HK-2 (cell line): ENCODE data around the gene DNASE1L2.
"Not testable (repeated sequence)": the region's sequence is repeated elsewhere in the genome, so short reads cannot be mapped to it uniquely, and the experiment has no call there.

Experiments
- DNase-seq: peaks from one replicate; pipeline ENCODE4 v3.0.0-alpha.2; 2018; ENCODE audit not compliant: unreplicated experiment

DNASE1L2 gene

DNA sequence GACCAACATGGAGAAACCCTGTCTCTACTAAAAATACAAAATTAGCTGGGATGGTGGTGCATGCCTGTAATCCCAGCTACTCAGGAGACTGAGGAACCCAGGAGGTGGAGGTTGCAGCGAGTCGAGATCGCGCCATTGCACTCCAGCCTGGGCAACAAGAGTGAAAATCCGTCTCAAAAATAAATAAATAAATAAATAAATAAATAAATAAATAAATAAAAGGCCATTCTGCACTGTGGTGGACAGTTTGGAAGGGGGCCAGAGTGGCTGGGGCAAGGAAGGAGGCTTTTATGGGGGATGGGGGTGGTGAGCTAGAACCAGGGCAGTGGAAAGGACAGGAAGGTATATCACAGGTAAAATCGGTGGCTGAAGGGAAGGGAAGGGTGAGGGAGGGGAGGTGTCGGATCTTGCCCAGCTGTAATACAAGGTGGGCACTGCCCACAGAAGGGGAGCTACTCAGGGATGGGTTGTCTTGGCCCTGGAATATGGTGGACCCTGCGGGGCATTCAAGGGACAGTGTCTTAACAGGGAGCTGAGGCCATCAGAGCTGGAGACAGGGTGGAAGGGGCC, 33.0 kb upstream of the DNASE1L2 start:
- not testable (repeated sequence) for DNase-seq

DNA sequence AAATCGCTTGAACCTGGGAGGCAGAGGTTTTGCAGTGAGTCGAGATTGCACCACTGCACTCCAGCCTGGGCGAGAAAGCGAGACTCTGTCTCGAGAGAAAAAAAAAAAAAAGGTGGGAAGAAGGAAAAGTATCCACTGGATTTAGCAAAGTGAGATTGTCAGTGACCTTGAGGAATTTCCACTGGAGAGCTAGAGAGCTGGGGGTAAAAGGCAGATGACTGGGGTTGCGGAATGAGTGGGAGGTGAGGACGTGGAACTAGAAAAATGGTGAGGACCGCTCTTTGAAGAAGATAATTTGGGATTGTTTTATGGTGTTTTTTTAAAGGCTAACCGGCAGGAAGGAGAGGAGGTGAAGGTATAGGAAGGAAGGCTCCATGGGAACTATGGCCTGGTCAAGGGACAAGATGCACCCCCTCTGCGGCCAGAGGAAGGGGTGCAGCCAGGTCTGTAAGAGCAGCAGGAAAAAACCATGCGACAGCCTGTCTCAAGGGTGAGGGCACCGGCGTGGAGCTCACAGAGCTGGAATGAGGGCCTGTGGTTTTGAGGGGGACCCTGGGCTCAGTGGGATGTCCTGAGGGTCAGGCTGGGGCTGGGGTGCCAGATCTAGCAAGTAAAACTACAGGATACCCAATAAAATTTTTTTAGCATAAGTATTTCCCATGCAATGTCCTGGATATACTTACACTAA, 31.7 kb upstream of the DNASE1L2 start:
- DNase-seq = no peak

DNA sequence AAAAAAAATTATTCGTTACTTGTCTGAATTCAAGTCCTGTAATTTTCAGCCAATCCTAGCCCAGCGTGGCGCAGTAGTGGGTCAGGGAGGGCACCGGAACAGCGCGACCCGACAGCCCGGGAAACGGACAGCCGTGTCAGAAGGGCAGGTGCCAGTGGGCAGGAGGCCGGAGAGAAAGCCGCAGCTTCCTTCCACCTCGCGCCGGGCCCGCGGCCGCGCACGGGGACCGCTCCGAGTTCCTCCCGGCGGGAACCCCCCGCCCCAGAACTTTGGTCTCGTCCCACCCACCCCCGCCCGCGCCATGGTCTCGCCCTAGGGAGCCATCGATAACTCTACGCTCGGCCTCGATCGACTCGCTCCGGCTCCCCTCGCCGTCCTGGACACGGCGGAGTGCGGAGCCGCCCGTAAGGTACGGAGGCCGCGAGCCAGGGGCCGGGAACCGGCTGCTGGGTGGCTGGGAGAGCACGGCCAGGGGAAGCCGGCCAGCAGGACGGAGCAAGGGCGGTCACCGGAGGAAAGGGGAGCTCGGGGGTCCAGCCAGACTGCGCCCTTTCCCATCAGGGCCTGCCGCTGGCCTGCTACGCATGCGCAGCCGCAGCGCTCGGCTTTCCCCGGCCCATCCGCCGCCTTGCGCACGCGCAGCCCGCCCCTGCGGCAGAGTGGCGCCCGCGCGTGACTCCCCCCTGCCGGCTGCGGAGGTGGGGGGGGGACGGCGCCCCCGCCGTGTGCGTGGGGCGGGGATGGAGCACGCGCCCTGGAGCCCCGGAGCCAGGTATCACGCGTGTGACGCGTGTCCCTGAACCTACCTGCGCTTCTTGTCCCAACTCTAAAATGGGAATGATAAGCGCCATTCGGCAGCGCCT, 30.9 kb upstream of the DNASE1L2 start, which contains the start of gene MLST8:
MLST8 (plus strand) TSS at position 351 of the 863 bp plus-strand sequence. CDS start 632 bp downstream, outside the sequence.
- peak; percentile 81 for DNase-seq

DNA sequence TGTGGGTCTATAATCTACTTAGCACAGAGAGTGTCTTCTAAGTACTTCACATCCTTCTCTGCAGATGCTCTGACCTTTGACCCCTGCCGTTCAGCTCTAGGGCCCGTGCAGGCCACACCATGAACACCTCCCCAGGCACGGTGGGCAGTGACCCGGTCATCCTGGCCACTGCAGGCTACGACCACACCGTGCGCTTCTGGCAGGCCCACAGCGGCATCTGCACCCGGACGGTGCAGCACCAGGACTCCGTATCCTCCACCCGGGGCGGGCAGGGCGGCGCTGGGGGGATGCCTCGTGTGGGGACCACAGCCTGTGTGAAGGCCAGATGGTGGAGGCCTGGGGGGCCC, 30.3 kb upstream of the DNASE1L2 start:
- no peak for DNase-seq

DNA sequence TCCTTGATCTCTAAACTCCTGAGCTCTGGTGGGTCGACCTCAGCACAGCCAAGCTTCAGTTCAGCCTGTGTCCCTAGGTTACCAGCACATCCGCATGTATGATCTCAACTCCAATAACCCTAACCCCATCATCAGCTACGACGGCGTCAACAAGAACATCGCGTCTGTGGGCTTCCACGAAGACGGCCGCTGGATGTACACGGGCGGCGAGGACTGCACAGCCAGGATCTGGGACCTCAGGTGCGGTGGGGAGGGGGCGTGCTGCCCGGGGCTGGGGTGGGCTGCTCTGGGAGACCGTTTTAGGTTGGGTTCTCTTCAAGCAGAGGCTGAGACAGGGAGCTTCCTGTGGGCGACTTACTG, 29.8 kb upstream of the DNASE1L2 start:
- DNase-seq = no peak

DNA sequence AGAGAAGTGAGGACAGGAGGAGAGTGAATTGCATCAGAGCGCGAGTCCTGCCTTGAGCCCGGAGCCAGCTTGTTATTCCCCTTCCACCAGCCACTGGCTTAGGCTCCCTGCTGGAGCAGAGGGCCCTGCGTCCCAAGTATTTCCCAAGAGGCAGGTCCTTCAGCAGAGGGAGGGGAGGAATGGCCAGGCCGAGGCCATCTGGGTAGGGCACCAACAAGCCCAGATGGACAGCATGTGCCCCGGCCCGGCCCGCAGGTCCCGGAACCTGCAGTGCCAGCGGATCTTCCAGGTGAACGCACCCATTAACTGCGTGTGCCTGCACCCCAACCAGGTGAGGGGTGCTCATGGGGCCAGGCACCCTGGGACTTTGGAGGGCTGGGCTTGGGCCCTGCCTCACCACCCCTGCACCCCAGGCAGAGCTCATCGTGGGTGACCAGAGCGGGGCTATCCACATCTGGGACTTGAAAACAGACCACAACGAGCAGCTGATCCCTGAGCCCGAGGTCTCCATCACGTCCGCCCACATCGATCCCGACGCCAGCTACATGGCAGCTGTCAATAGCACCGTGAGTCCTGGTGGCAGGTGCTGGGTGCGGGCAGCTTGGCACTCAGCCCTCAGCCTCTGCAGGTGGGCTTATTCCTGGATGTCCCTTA, 29.3 kb upstream of the DNASE1L2 start:
- DNase-seq = no peak

DNA sequence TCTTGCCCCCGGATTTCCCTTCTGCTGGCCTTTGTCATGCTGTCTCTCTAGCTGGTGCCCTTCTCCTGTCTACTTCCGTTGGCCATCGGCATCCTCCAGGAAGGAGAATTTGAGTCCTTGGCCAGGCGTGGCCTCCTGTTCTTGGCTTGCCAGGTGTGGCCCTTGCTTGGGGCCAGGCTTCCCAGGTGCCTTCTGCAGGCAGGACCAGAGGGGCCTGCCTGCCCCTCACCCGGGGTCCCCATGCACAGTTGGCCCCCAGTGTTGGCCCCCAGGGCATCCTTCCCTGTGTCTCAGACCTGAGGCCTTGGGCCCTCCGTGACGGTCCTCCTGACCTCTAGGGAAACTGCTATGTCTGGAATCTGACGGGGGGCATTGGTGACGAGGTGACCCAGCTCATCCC, 28.4 kb upstream of the DNASE1L2 start:
- DNase-seq = no peak

DNA sequence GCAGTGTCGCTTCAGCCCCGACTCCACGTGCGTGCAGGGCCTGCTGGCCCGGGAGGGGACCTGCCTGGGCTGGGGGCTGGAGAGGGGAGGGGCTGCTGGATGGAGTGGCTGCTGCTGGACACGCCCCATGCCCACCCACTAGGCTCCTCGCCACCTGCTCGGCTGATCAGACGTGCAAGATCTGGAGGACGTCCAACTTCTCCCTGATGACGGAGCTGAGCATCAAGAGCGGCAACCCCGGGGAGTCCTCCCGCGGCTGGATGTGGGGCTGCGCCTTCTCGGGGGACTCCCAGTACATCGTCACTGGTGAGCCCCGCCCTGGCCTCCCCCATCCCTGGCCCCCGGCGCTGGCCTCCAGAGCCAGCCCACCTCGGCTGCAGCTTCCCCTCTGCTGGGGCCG, 27.9 kb upstream of the DNASE1L2 start:
- no peak for DNase-seq

DNA sequence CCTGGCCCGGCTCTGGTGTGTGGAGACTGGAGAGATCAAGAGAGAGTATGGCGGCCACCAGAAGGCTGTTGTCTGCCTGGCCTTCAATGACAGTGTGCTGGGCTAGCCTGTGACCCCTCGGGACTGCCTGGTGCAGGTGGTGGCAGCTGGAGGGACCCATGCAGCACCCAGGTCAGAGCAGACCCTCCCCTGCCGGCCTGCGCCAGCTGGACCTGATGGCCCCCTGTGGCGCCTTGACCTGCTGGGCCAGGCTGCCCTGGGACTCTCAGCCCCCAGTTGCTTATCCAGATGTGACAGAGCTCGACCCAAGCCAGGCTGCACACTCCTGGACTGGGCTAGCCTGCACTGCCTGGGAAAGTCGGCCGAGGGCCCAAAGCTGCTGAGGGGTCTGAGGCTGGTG, 27.5 kb upstream of the DNASE1L2 start:
- DNase-seq = no peak

DNA sequence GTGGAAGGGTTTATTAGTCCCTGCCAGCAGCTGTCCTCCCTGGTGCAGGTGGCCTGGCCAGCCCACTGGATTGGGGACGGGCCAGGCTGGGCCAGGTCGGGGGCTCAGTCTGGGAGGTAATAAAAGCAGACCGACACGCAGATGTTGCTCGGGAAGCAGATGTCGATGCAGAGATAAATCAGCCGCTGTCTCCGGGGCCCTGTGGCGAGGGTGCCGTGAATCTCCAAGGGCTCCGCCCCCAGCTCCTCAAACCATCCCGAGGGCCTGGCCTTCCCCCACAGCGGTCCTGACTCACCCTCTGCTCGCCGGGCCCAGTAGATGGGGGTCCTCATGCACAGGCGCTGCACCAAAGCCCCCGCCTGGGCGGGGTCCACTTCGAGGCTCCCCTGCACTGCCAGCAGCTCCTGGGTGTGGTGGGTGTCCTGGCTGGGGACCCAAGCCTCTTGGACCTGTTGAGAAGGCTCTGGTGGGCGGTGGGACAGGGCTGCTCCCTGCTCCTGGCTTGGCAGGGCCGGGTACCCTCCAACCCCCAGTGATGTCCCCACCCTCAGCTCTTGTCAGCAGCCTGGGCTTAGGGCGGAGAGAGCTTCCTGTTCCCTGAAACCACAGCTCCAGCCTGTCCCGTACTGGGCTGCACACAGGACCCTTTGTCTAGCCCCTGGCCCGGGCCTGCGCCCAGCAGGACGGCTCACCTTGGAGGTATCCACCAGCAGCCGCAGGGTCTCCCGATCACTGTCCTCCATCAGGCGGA, 26.8 kb upstream of the DNASE1L2 start:
- DNase-seq = no peak

DNA sequence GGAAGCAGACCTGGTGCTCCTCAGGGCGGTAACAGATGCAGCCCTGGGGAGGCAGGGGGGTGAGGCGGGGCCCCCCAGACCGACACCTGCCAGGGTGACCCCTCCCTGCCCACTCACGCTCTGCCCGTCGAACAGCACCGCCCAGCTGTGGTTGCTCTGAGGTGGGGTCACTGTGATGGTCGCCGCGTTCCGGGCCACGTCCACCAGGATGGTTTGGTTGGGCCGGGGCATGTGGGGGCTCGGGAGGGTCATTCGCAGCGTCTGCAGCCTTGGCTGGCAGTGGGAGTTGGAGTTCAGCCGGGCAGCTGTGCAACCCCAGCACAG, 26.3 kb upstream of the DNASE1L2 start:
- no peak for DNase-seq

DNA sequence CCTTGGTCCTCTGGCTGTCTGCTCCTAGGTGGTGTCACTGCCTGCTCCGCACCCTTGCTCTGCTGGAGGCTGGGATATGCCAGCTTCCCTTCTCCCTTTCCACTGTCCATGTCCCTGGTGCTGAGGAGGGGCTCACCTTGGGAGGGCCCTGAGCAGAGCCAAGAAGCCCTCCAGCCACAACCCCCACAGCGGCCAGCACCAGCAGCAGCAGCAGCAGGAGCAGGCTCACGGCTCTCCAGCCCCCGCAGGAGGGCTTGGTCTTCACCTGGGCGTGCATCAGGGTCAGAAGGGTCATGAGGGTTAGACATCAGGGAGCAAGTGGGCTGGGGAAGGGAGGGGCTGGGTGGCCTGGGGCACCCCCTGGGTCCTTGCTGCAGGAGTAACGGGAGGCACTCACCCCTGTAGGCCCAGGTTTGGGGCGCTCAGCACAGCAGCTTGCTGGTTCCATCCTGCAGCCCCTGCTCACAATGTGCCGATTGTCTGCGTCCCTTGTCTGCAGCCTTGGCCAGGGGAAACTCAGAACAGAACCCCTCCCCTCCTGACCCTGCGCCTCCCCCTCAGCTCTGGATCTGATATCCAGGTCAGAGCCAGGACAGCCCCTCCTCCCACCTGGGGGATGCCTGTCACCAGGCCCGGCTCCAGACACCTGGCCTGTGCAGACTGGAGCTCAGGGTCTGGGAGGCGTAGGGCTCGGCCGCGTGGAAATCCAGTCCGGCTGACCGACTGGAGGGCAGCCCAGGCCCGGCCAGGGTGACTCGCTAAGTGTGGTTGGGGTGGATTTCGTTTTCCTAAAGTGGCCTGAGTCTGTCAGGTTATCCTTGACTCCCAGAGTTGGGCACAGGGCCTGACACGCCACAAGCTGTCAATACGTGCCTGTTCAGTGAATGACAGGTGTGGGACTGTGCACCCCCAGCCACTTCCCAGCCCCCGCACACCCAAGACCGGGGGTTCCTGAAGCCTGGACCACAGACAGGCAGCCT, 25.6 kb upstream of the DNASE1L2 start, which contains the start of gene BRICD5:
BRICD5 (minus strand) TSS at position 478 of the 980 bp plus-strand sequence; CDS start at position 448, 30 bp downstream.
- no peak for DNase-seq

DNA sequence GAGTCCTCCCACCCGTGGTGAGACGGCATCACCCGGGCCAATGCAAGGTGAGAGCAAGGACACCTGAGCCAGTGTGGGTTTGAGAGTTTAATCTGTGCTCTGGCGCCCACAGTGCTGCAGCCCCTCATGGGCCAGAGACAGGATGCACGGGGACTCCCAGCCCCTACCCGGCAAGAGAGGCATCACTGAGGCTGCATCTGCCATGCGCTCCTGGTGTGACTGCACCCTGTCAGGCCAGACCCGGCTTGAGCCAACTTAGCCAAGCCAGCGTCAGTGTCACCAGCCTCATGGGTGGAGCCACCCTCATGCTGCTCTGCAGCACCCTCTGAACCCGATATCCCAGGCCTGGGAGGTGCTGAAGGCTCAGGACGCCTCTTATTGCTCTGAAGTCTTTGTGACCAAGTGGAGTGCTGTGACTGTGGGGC, 24.3 kb upstream of the DNASE1L2 start:
- no peak for DNase-seq

DNA sequence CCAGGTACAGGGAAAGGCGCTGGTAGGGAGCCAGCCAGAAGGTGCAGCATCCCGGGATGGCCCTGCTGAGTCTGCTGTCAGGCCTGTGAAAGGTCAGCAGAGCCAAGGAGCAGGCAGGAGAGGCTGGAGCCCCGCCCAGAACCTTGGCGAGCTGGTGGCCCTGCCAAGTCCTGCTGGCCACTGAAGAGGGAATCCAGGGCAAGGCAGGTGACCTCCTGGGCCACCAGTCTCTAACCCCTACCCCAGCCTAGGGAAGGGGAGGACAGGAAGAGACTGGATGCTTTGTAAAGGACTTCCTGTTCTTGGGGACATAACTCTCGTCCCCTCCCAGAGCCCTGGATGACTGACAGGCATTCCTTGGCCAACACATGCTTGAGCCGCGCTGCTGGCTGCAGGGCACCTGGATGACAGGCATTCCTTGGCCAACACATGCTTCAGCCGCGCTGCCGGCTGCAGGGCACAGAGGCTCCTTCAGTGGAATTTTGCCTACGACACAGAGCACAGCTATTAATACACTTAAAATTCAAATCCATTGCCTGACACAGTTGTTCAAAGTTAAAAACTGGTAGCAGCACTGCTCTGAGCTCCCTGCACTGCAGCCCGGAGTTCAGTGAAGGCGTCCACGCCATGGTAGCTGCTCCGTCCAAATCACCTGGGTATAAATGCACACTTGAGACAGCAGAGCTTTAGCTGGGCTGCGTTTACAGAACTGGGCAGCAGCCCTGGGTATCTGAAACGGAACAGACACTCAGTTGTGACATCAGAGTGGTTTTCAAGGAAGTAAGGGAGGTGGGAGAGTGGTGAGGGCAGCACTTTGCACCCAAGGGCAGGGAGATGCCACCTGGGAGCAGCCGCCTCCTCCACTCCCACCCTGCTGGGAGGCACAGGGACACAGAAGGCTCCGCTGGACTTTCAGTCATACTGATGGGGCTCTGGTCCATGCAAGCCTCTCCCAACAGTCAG, 23.6 kb upstream of the DNASE1L2 start:
- no peak for DNase-seq

DNA sequence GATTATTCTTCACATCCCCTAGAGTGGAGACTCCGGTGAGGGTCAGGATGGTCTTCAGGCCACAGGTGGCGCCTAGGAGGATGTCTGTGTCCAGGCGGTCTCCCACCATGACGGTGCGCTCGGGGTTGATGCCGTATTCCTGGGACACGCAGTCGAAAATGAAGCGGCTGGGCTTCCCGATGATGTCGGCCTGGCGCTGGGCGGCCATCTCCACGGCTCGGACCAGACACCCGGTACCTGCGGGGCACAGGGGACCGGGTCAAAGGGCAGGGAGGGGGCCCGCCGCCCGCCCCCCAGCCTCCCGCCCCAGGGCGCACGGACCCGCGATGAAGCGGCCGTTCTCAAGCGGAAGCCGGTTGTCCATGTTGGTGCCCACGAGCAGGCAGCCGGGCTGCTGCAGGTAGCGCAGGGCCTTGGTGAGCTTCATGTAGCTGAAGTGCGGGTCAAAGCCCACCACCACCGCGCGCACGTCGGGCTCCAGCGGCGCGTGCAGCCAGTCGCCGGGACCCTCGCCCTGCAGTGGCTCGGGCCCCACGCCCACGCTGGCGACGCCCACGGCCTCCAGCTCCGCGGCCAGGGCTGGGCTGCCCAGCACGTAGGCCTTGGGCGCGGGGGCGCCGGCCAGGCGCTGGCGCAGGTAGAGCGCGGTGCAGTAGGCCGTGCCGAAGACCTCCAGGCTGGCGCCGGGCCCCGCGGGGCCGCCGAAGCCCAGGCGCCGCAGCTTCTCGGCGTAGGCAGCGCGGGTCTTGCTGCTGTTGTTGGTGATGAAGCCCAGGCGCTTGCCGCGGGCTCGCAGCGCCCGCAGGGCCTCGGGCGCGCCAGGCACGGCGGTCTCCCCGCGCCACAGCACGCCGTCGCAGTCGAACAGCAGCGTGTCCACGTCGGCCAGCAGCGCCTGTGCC, 22.2 kb upstream of the DNASE1L2 start:
- no peak for DNase-seq

DNA sequence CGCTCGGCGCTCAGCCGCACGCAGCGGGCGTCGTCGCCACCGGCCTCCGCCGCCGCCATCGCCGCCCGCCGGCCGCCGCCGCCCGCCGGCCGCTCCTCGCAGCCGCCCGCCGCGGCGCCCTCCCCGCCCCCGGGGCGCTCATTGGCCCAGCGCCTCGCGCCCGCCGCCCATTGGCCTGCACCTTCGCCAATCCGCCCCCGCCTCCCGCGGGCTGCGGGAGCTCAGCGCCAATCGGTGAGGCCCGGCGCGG, 21.6 kb upstream of the DNASE1L2 start, which contains the start of gene PGP:
PGP (minus strand) TSS at position 122 of the 250 bp plus-strand sequence; CDS start at position 59, 63 bp downstream.
- DNase-seq = no peak

DNA sequence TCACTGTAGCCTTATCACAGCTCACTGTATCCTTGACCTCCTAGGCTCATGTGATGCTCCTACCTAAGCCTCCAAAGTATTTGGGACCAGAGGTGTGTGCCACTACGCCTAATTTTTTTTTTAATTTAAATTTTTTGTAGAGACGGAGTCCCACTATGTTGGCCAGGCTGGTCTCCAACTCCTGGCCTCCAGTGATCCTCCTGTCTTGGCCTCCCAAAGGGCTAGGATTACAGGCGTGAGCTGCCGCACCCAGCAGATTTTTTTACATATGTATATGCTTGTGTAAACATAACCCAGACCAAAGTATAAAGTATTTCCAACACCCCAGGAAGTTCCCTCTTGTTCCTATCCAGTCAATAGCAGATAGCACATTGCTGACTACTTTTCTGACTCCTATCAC, 19.9 kb upstream of the DNASE1L2 start:
- no peak for DNase-seq

DNA sequence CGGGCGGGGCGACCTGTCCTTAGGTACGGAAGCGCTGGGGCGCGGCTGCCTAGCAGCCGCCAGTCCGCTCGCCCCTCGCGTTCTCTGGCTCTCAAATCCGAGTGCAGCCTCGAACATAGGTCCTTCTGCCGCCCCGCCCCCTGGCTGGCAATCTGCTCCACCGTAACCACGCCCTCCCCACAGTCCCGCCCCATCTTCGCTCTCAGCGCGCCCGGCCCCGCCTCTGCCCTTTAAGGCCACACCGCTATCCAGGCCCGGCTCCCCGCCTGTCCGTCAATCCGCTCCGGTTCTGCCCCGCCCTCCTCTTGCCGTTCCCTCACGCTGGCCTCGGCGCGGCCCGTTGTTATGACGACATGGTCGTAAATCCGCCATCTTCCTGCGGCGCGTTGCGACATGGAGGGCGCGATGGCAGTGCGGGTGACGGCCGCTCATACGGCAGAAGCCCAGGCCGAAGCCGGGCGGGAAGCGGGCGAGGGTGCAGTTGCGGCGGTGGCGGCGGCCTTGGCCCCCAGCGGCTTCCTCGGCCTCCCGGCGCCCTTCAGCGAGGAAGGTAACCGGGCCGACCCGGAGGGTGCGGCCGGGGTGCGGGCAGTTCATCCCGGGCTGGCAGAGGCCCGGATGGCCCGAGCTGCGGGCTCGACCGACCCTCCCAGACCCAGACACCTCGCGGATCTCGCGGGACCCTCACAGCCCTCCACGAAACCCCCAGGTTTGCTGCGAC, 12.9 kb upstream of the DNASE1L2 start, which contains the start of gene E4F1:
E4F1 (plus strand) TSS at position 371 of the 721 bp plus-strand sequence; CDS start at position 394, 23 bp downstream.
- DNase-seq = peak; percentile 98
